GM19193 (cell line): Measurements from ENCODE around the gene LRIG3.

ENCODE experiments used
- POLR2A ChIP-seq: IDR thresholded peaks from 4 replicates; pipeline ENCODE4 v1.6.1; 2011; ENCODE audit not compliant: insufficient read depth, insufficient read length; ENCODE audit errors: extremely low read depth

Gene LRIG3, protein sequence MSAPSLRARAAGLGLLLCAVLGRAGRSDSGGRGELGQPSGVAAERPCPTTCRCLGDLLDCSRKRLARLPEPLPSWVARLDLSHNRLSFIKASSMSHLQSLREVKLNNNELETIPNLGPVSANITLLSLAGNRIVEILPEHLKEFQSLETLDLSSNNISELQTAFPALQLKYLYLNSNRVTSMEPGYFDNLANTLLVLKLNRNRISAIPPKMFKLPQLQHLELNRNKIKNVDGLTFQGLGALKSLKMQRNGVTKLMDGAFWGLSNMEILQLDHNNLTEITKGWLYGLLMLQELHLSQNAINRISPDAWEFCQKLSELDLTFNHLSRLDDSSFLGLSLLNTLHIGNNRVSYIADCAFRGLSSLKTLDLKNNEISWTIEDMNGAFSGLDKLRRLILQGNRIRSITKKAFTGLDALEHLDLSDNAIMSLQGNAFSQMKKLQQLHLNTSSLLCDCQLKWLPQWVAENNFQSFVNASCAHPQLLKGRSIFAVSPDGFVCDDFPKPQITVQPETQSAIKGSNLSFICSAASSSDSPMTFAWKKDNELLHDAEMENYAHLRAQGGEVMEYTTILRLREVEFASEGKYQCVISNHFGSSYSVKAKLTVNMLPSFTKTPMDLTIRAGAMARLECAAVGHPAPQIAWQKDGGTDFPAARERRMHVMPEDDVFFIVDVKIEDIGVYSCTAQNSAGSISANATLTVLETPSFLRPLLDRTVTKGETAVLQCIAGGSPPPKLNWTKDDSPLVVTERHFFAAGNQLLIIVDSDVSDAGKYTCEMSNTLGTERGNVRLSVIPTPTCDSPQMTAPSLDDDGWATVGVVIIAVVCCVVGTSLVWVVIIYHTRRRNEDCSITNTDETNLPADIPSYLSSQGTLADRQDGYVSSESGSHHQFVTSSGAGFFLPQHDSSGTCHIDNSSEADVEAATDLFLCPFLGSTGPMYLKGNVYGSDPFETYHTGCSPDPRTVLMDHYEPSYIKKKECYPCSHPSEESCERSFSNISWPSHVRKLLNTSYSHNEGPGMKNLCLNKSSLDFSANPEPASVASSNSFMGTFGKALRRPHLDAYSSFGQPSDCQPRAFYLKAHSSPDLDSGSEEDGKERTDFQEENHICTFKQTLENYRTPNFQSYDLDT

DNA sequence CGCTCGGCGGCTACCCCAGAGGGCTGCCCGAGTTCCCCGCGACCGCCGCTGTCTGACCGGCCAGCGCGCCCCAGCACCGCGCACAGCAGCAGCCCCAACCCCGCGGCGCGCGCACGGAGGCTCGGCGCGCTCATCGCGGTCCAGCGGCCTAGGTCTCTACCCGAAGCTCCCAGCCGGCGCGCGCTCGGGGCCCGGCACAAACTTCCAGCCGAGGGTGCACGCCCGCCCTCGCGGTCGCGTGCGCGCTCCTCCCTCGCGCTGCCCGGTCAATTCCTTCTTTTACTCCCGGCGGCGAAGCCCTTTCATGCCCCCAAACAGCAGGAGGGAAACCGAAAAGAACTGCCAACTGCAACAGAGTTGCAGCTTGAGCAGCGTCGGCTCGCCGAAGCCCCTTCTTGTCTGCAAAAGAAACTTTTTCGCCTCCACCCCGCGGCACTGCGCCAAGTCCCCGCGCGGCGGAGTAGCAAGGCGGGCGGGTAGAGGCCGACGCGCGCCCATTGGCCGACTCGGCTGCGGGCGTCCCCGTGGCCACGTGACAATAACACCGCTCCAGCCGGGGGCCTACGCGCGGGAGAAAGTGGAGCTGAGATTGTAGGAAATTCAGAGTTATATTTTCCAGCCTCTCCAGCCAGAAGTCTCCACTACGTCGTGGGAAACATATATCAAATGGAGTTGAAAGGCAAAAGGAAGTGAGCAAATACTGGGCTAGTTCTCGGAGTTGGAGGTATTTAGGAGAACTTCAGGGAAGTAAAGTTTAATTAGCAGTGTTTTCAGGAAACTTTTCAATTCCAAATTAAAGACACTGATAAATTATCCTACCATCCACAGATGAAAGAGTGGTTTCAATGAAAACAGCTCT lies at the start of gene LRIG3:
TSS of gene LRIG3 (minus strand) at position 403 of the 859 bp plus-strand sequence. CDS start at position 134, 269 bp downstream.
- peak; percentile 24 for TF ChIP-seq POLR2A

DNA sequence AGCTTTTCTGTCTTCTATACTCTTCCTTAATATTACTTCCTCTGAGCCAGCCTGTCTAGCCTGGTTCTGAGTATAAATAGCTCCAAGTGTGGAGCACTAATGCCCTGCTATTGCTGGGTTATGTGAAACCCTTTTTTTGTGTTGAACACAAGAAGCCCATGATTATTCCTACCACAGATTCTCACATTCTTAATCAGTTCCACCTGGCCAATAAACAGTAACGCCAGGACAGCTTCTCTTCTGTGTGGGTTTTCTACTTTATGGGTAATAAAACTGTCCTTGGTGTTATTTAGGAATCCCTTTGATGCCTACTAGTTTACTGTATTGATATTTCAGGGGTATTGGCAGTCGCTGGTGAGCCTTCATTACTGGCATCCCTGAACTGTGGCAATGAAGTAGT lies 48.9 kb upstream of the LRIG3 start:
- TF ChIP-seq POLR2A: no peak

DNA sequence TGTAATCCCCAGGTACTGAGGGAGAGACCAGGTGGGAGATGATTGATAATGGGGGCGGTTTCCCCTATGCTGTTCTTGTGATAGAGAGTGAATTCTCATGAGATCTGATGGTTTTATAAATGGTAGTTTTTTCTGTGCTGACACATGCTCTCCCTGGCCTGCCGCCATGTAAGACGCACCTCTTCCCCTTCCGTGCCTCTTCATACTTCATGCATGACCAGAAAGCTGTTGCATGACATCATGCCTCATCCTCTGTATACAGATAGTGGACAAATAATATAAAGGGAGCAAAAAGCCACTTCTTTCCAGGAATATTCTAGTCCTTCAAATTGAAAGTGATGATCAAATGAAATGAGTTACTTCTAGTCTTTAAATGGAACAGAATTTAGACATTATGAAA lies 47.3 kb upstream of the LRIG3 start:
- no peak for TF ChIP-seq POLR2A

DNA sequence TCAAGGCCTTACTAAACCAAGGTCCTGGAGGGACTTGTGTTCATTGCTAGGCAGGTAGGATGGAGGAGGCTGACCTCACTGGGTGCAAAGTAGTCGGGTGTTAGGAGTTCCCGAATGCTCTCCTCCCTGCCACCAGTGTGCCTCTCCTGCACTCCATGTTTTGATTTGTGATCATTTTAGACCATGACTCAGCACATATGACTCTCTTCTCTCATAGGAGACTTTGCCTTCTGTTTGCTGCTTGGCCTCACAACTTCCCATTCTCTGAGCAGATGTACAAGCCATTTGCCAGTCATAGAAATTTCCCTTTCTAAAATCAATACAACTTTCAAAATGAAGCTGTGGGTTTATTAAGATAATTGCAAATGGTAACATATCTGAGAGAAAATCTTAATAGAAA lies 46.6 kb upstream of the LRIG3 start:
- no peak for TF ChIP-seq POLR2A

DNA sequence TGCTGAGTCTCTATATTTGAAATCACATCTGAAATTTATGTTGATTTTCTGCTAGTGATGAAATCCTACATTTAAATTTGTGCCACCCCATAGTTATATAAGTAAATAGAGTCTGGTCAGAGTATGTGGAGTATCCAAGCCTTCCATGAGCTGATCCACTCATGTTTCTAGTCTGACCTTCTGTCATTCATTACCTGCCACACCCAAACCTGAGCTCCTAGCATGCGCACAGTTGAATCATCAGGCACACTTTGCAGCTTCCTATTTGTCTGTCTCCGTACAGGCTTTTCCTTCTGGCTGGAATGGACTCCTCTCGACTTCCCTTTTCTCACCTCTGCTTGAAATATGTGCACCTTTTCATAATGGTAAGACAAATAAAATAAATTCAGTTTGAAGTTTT lies 45.3 kb upstream of the LRIG3 start:
- no peak for TF ChIP-seq POLR2A

DNA sequence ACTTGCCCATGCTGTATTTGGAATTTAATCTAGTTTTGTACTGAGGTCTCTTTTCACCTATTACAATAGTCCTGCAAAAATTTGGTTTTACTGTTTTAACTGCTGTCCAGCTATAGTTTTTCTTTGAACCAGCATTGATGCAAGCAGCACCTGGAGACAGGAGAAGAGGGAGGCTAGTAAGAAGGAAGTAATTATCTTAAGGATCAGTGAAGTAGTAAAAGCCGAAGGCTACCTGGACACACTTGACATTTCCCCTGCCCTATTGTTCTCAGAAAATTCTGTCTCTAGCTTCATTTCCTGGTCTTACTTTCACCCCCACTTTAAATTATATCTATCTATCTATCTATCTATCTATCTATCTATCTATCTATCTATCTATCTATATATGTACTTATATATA lies 43.5 kb upstream of the LRIG3 start:
- no peak for TF ChIP-seq POLR2A

DNA sequence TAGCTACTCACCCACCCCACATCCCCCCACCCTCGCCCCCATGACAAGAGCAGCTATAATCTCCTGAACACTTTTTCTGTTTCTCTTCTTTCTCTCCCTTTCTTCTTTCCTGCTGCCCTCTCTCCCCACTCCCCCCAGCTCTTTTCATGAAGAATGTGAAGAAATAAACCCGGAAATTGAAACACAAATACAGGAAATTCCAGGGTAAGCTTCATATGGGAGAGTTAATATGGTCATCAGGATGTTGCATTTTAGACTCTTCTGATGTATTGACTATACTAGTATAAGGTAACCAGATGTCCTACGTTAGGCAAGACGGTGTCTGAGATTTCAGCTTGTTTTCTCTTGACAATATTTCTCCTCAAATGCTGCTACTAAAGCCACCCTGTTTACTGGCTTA lies 41.6 kb upstream of the LRIG3 start:
- TF ChIP-seq POLR2A: no peak

DNA sequence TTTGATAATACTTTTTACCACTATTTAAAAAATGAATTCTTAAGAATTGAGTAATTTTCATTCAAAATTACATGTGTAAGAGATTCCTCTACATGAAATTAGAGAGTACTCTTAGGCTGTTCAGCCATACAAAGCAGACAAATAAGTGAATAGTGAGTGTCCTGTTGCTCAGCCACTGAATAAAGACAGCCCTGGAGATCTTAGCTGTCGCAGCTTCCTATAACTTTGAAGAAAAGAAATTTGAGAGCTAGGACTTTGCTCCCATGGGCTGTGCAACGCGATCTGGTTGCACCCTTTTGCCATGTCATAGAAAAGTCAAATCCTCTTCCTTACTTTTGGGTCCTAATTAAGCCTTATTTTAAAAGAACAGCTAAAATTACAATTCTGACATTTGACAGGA lies 40.9 kb upstream of the LRIG3 start:
- TF ChIP-seq POLR2A: no peak

DNA sequence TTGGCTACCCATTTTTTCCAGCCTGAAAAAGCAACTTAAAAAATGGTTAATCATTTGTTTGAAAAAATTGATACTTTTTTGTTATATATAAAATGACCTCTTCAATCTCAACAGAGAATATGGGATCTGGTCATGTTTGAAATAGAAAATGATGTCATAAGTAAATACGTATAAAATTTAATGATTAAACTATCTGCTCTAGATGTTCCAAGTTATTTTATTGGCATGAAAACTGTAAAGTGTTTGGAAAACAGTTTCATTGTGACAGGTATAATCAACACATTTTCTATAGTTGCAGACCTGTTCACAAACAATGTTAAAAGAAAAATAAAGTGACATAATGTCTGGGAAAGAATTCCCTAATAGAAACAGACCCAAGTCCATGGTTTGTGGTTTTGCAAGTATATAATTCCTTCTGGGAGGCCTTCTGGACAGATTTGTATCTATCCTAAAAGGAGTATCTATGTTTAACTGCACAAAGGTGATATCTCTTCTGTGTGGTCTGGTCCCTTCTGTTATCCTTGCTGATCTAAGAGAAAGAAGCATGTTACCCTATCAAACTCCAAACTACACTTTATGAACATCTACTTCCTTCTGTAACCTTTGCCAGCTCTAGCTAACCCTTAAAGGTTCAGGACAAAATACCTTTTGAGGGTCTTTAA lies 39.5 kb upstream of the LRIG3 start:
- TF ChIP-seq POLR2A: no peak

DNA sequence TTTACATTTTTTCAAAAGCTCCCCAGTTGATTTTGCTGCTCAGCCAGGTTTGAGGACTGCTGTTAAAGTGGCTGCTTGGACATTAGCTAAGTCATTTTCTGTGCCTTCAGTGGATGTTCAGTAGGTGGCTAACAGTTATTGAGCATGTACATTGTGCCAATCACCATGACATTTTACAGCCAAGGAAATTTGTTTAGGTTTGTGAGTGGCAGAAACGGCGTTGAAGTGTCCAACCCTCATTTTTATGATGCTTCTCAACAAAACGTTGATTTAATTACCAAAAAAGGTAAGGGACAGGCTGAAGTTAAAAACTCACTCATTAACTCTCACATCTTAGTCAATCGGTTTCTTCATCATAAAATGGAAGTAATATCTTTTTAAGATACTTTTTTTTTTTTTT lies 37.0 kb upstream of the LRIG3 start:
- no peak for TF ChIP-seq POLR2A

DNA sequence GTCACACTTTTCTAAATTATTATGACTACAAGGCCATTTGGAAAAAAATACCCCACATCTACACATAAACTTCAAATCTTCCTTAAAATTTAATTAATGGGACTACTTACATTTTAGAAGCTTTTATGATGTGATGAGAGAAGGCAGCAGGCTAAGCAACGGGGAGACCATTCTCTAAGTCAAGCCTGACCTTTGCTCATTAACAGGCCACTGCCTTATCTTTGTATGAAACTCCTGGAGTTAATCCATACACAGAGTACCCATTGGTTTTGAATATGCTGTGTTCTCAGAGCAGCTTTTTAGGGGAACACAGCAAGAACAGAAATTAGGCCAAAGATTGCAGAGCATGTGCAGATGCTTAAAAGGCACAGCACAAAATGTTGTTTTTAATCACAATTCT lies 35.5 kb upstream of the LRIG3 start:
- no peak for TF ChIP-seq POLR2A

DNA sequence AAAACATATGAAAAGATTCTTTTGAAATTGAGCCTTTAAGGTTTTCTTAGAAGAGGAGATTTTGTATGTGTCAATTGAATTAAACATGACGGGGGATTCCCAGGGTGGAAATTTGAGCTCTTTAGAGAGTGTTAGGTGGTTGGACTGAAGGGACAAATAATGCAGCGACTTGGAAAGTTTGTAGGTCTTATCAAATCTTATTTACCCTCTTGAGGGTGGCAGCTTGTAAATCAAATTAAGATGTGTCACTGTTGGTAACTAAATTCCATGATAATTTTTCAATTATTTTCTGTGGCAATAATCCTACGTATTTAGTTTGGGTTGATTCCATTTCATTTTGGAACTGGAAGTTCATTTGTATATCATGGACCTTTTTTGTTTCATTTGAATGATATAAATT lies 33.7 kb upstream of the LRIG3 start:
- no peak for TF ChIP-seq POLR2A

DNA sequence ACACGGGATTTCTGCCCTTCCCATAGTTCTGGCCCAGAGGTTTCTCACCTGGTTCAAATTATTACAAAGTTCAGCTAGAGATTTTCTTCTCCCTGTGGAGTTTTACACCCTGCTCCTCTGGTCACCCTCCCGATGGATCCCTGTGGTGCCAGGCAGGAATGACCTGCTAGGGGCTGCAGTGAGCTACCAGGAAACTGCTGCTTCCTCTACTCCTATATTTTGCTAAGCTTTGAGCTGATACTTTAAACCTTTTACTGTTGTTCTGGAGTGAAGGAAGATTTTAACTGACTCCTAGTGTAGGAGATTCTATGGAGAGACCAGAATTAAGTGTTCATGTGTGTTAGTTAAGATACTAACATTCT lies 30.4 kb upstream of the LRIG3 start:
- no peak for TF ChIP-seq POLR2A

DNA sequence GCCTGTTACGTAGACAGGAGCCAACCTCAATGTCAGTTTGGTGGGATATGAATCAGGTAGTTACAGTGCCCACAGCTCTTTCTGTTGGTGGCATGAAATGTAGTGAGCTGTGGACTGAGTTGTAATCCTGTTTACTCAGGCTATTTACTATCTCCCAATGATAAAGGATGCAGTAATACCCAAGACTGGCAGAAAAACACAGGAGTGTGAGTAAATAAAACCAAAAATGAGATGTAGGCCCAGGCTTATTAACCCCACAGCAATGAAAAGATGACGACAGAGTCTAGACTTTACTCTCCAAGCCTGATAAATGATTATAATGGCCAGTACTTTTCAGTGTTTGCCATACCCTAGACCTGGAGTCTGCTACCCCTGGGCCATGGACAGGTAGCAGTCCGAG lies 22.8 kb upstream of the LRIG3 start:
- TF ChIP-seq POLR2A: no peak
